Upper lobe of left lung (tissue), 6 donors: Measurements from ENCODE around the gene FBXO34. TPM values are rescaled to one million over a fixed set of nuclear protein-coding genes. Genes with fewer than 3 reads are reported as not detected.
A peak's percentile ranks its signal among the peaks of the same experiment; 100 is the strongest.

Source experiments
- ATAC-seq, 2 donors: fragments of 200-7000 bp; cut with Tn5 transposase; one replicate each; pipeline ENCODE4 v1.9.1; 2022; ENCODE audit warnings: mild to moderate bottlenecking in 2 of 2, moderate library complexity in 2 of 2; ENCODE audit not compliant: low FRiP score in 2 of 2
- DNase-seq, 2 donors: peaks; one replicate each; pipeline ENCODE4 v3.0.0-alpha.2; 2019 to 2020
- H3K27ac ChIP-seq, 4 donors: fragments of 200-600 bp; sonication (generic); one replicate each; pipeline ENCODE4 v1.5.1; 2016 to 2019
- H3K27me3 ChIP-seq, 4 donors: fragments of 200-600 bp; sonication (generic); one replicate each; pipeline ENCODE4 v1.5.1; 2017 to 2019
- H3K36me3 ChIP-seq, 4 donors: fragments of 200-600 bp; sonication (generic); one replicate each; pipeline ENCODE4 v1.5.1; 2016 to 2019
- H3K4me1 ChIP-seq, 4 donors: fragments of 200-600 bp; sonication (generic); one replicate each; pipeline ENCODE4 v1.5.1; 2018 to 2019
- H3K4me3 ChIP-seq, 4 donors: fragments of 200-600 bp; sonication (generic); one replicate each; pipeline ENCODE4 v1.5.1; 2017 to 2019; ENCODE audit warnings: mild to moderate bottlenecking in 2 of 4, moderate library complexity in 1 of 4
- H3K9me3 ChIP-seq, 4 donors: fragments of 200-600 bp; sonication (generic); one replicate each; pipeline ENCODE4 v1.5.1; 2018 to 2019
- EP300 ChIP-seq, 4 donors: sonication (generic); formaldehyde crosslinking; IDR thresholded peaks; one replicate each; pipeline ENCODE4 v1.5.1; 2017; ENCODE audit warnings: antibody characterized with exemption in 4 of 4, control low read depth in 2 of 4
- POLR2A ChIP-seq, 4 donors: fragments of 450-650 bp; IDR thresholded peaks; one replicate each; pipeline ENCODE4 v1.5.1; 2016 to 2017; ENCODE audit warnings: antibody characterized with exemption in 4 of 4, mild to moderate bottlenecking in 2 of 4
- POLR2AphosphoS5 ChIP-seq, 2 donors: sonication (generic); formaldehyde crosslinking; IDR thresholded peaks; one replicate each; pipeline ENCODE4 v1.5.1; 2017; ENCODE audit warnings: antibody characterized with exemption in 2 of 2
- WGBS, 2 donors: methylation state at CpG; one replicate each; pipeline ENCODE4 v1.1.5; 2017 to 2018; 5-methylcytosine and 5-hydroxymethylcytosine counted together
- total RNA-seq, 6 donors: library from RNA; depleted of rRNA in 4 of 6; stranded (reverse); fragments of >200 nt in 4 of 6; gene quantifications; one replicate each; pipeline versions ENCODE4 v1.1.0 to v1.2.1, GENCODE V29; 2016 to 2021
- TF ChIP-seq, protein P1 (sequence below), 6 experiments: fragments of 450-650 bp in 4 of 6; fragments of 200-600 bp in 2 of 6; sonication (generic) in 2 of 6; IDR thresholded peaks; one replicate each; pipeline ENCODE4 v1.5.1; 2016 to 2019; ENCODE audit warnings: antibody characterized with exemption in 6 of 6
- donor health status: DM: no; HTN: no; CAD: no; lungs with moderate emphysema.
- donor health status: DM: no; HTN: yes; CAD: no; lungs with severe emphysema.

The FBXO34 gene
- total RNA-seq, 6 donors from 2014 or later: 19.9 to 52.1 (median 34.0) TPM

DNA sequence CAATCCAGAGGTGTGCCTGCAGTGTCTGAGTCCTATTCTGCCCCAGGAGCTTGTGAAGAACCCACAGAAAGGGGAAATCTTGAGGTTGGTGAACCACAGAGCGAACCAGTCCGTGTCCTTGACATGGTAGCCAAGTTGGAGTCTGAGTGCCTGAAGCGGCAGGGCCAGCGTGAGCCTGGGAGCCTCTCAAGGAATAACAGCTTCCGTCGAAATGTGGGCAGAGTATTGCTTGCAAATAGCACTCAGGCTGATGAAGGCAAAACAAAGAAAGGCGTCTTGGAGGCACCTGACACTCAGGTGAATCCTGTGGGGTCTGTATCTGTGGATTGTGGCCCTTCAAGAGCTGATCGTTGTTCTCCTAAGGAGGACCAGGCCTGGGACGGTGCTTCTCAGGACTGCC, 79.9 kb downstream of the FBXO34 start:
- H3K27ac ChIP-seq: no peak overlapping the region
- DNase-seq: no peak
- H3K4me1 ChIP-seq: peaks cover 0 to 6% (median 3%) of the 10 kb centered on the region in 4 donors
- no peak for TF ChIP-seq EP300 (IDR thresholded peaks at IDR 0.05)
- TF ChIP-seq POLR2A (IDR thresholded peaks at IDR 0.05): no peak
- TF ChIP-seq, protein P1, sequence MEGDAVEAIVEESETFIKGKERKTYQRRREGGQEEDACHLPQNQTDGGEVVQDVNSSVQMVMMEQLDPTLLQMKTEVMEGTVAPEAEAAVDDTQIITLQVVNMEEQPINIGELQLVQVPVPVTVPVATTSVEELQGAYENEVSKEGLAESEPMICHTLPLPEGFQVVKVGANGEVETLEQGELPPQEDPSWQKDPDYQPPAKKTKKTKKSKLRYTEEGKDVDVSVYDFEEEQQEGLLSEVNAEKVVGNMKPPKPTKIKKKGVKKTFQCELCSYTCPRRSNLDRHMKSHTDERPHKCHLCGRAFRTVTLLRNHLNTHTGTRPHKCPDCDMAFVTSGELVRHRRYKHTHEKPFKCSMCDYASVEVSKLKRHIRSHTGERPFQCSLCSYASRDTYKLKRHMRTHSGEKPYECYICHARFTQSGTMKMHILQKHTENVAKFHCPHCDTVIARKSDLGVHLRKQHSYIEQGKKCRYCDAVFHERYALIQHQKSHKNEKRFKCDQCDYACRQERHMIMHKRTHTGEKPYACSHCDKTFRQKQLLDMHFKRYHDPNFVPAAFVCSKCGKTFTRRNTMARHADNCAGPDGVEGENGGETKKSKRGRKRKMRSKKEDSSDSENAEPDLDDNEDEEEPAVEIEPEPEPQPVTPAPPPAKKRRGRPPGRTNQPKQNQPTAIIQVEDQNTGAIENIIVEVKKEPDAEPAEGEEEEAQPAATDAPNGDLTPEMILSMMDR (IDR thresholded peaks at IDR 0.05): no peak
- TF ChIP-seq POLR2AphosphoS5 (IDR thresholded peaks at IDR 0.05): no peak
- H3K9me3 ChIP-seq: no peaks in the 10 kb centered on the region
- no peak for ATAC-seq
- H3K27me3 ChIP-seq: no peaks in the 10 kb centered on the region
- no peak overlapping the region for H3K4me3 ChIP-seq
- H3K36me3 ChIP-seq: peaks cover 11 to 36% (median 22%) of the 10 kb centered on the region in 4 donors
- WGBS, 2 donors: 95 to 96% methylated on average over 9 of the region's 9 CpGs

DNA sequence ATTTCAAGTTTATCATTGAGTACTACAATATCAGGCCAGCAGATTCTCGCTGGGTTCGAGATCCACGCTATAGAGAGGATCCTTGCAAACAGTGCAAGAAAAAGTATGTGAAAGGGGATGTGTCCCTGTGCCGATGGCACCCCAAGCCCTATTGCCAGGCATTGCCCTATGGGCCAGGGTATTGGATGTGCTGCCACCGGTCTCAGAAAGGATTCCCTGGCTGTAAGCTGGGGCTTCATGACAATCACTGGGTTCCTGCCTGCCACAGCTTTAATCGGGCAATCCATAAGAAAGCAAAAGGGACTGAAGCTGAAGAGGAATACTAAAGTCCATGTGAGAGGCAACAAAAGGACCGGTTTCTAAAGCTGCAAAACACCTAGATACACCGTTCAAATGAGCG, 81.0 kb downstream of the FBXO34 start:
- Histone ChIP-seq H3K27me3 (no peaks in the 10 kb centered on the region), H3K36me3 (peaks cover 11 to 36% (median 22%) of the 10 kb centered on the region in 4 donors), H3K9me3 (no peaks in the 10 kb centered on the region), H3K4me1 (peaks cover 0 to 6% (median 3%) of the 10 kb centered on the region in 4 donors), H3K27ac (no peak overlapping the region), H3K4me3 (no peak overlapping the region)
- WGBS, 2 donors: 95 to 97% methylated on average over 9 of the region's 9 CpGs
- ATAC-seq (no peak), DNase-seq (no peak)
- TF ChIP-seq, protein P1 (IDR thresholded peaks at IDR 0.05): no peak
- TF ChIP-seq POLR2AphosphoS5 (IDR thresholded peaks at IDR 0.05): no peak
- no peak for TF ChIP-seq POLR2A (IDR thresholded peaks at IDR 0.05)

DNA sequence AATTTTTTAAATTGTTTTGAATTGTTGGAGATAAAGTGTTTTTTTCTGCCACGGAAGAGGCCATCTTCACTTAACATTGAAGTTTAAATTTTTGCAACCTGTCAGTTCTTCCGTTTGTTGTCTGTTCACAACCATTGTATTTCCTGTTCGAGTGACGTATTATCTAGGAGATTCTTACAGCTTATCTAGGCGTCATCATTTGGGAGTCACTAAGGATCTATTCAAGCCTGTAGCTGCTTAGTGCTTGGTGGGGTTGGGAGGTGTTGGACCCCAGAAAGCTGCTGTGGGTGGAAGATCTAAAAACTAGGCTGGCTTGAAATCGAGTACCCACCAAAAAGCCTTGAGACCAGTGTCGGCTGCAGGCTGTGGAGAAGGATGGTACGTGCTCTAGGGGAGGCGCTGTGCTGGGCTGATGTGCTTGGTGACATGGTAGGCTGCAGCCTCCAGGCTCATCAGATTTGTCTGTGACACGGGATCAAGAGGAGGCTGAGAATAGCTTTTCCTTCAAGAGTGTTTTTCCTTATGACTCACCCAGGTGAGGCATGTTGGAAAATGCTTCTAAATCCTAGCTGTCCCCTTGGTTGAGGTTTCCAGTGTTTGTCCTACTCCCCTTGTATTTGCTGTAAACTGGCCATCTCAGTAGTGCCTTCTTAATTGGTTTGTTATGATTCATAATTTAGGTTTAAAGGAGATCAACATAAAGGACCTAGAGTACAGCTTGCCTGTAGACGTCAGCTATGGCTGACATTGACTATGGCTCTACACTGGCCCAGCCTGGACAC, 82.7 kb downstream of the FBXO34 start:
- Histone ChIP-seq H3K4me1 (peaks cover 0 to 10% (median 5%) of the 10 kb centered on the region in 4 donors), H3K4me3 (no peak overlapping the region), H3K9me3 (no peaks in the 10 kb centered on the region), H3K27me3 (no peaks in the 10 kb centered on the region), H3K27ac (peak overlapping the region in 2 of 4 donors; percentile 36 to 42), H3K36me3 (peaks cover 11 to 36% (median 22%) of the 10 kb centered on the region in 4 donors)
- TF ChIP-seq POLR2AphosphoS5 (IDR thresholded peaks at IDR 0.05) (no peak), EP300 (IDR thresholded peaks at IDR 0.05) (no peak), POLR2A (IDR thresholded peaks at IDR 0.05) (no peak)
- TF ChIP-seq, protein P1 (IDR thresholded peaks at IDR 0.05): no peak
- no peak for DNase-seq
- WGBS, 2 donors: 83 to 87% methylated on average over 11 of the region's 11 CpGs
- no peak for ATAC-seq

DNA sequence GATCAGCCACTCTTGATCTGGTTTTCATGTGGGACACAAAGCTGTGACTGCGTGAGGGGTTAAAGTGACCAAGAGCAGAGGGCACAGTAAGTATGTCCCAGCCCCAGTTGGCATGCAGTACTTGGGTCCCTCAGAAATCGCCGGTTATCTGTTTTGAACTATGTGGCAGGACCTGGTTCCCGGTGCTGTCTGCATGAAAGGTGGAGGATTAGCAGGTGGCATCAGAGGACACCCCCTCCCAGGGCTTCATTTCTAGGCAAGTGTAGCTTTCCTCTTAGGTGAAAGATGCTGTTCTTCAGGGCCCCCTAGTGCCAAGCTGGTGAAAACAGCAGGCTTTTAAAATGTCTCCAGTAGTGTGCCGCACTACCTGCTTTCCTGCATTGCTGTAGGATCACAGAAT, 83.3 kb downstream of the FBXO34 start:
- peak in 1 of 2 donors; percentile 30 for DNase-seq
- Histone ChIP-seq H3K4me3 (no peak overlapping the region), H3K9me3 (no peaks in the 10 kb centered on the region), H3K27me3 (no peaks in the 10 kb centered on the region), H3K27ac (peak overlapping the region in 2 of 4 donors; percentile 36 to 42), H3K36me3 (peaks cover 11 to 36% (median 22%) of the 10 kb centered on the region in 4 donors), H3K4me1 (peaks cover 0 to 10% (median 5%) of the 10 kb centered on the region in 4 donors)
- WGBS, 2 donors: 75 to 81% methylated on average over 5 of the region's 5 CpGs
- TF ChIP-seq, protein P1 (IDR thresholded peaks at IDR 0.05): peak; percentile 15 to 72 (median 30)
- TF ChIP-seq EP300 (IDR thresholded peaks at IDR 0.05) (no peak), POLR2AphosphoS5 (IDR thresholded peaks at IDR 0.05) (no peak), POLR2A (IDR thresholded peaks at IDR 0.05) (no peak)
- ATAC-seq: peak; percentile 69 to 73
